HCT116 (cell line): Measurements from ENCODE around the gene SLC25A28. TPM values are rescaled to one million over a fixed set of nuclear protein-coding genes. Genes with fewer than 3 reads are reported as not detected.

Experiments used
- ATAC-seq: fragments of 200-7000 bp; cut with Tn5 transposase; 2 replicates; pipeline ENCODE4 v1.9.1; 2020; ENCODE audit warnings: mild to moderate bottlenecking, moderate library complexity
- BruUV-seq: library from RNA; stranded (reverse); fragments of 400-500 nt; replicated peaks from 2 replicates; lab custom pipeline; 2021; lab: Mats Ljungman, UMichigan
- CTCF ChIA-PET: fragments of 300-600 bp; sonication (Branson Sonifier 250); formaldehyde crosslinking; loops from one replicate; lab custom pipeline; 2021; ENCODE audit warnings: antibody characterized with exemption; lab: Charles Lee
- POLR2A ChIA-PET: fragments of 300-600, 350-600 bp; sonication (Branson Sonifier 250); formaldehyde crosslinking; loops from one replicate; lab custom pipeline; 2021; ENCODE audit warnings: antibody characterized with exemption; lab: Charles Lee
- RAD21 ChIA-PET, 2 experiments: fragments of 300-600 bp; sonication (Branson Sonifier 250); formaldehyde crosslinking; loops; one replicate each; lab custom pipeline; 2023; ENCODE audit warnings: low total read pairs in 2 of 2; ENCODE audit not compliant: uncharacterized antibody in 2 of 2, unreplicated experiment in 2 of 2, low non-redundant PET in 1 of 2; lab: Charles Lee
- DNase-seq: peaks from one replicate; pipeline ENCODE4 v3.0.0-alpha.2; 2010; ENCODE audit warnings: low read depth, low spot score
- H2AFZ ChIP-seq: fragments of 200-600 bp; shearing (Covaris generic), sonication (generic); 2 replicates; pipeline ENCODE4 v1.6.1; 2017; ENCODE audit warnings: low read depth, mixed run types, mixed read lengths, antibody characterized with exemption, low read length; ENCODE audit not compliant: poor library complexity, severe bottlenecking
- H3K27ac ChIP-seq: 2 replicates; pipeline ENCODE4 v1.5.1; 2012; ENCODE audit warnings: low read depth, low read length
- H3K27me3 ChIP-seq: fragments of 200-600 bp; sonication (generic); 2 replicates; pipeline ENCODE4 v1.6.1; 2016; ENCODE audit warnings: mixed run types, low read length, mixed read lengths; ENCODE audit not compliant: insufficient read depth
- H3K36me3 ChIP-seq, 2 experiments: fragments of 200-500 bp in 1 of 2; fragments of 200-600 bp in 1 of 2; sonication (Bioruptor generic) in 1 of 2; sonication (generic) in 1 of 2; 2 replicates each; pipeline versions ENCODE4 v1.5.1 to v1.6.1; 2014 to 2016; ENCODE audit warnings: low read length in 2 of 2, inconsistent platforms in 1 of 2, mixed read lengths in 1 of 2, mixed run types in 1 of 2; ENCODE audit not compliant: insufficient read depth in 2 of 2, control insufficient read depth in 1 of 2
- H3K4me1 ChIP-seq, 2 experiments: fragments of 200-600 bp in 1 of 2; sonication (generic) in 1 of 2; 2 replicates each; pipeline versions ENCODE4 v1.5.1 to v1.6.1; 2012 to 2017; ENCODE audit warnings: low read length in 2 of 2, inconsistent platforms in 1 of 2, mild to moderate bottlenecking in 1 of 2, mixed read lengths in 1 of 2, mixed run types in 1 of 2, moderate library complexity in 1 of 2; ENCODE audit not compliant: insufficient read depth in 2 of 2, control insufficient read depth in 1 of 2
- H3K4me2 ChIP-seq: fragments of 200-600 bp; sonication (generic); 2 replicates; pipeline ENCODE4 v1.6.1; 2017; ENCODE audit warnings: mixed run types, low read length, mixed read lengths
- H3K4me3 ChIP-seq, 2 experiments: fragments of 200-600 bp in 1 of 2; sonication (generic) in 1 of 2; replicated peaks in 1 of 2; 2 replicates each; pipeline ENCODE4 v1.5.1; 2011 to 2016; ENCODE audit warnings: low read length in 2 of 2, control low read depth in 1 of 2, low read depth in 1 of 2, mild to moderate bottlenecking in 1 of 2, mixed read lengths in 1 of 2, mixed run types in 1 of 2
- H3K79me2 ChIP-seq: fragments of 200-600 bp; sonication (generic); 2 replicates; pipeline ENCODE4 v1.6.1; 2017; ENCODE audit warnings: mild to moderate bottlenecking, mixed run types, low read length, moderate library complexity, mixed read lengths; ENCODE audit not compliant: insufficient read depth
- H3K9ac ChIP-seq: fragments of 200-600 bp; sonication (generic); 2 replicates; pipeline ENCODE4 v1.6.1; 2016; ENCODE audit warnings: low read length, mixed read lengths
- H3K9me2 ChIP-seq: fragments of 200-600 bp; sonication (generic), shearing (Covaris generic); 2 replicates; pipeline ENCODE4 v1.6.1; 2017; ENCODE audit warnings: mixed run types, mild to moderate bottlenecking, moderate library complexity; ENCODE audit not compliant: insufficient read depth
- H3K9me3 ChIP-seq, 2 experiments: fragments of 200-500 bp in 1 of 2; fragments of 200-600 bp in 1 of 2; sonication (Bioruptor generic) in 1 of 2; sonication (generic) in 1 of 2; 2 replicates each; pipeline ENCODE4 v1.6.1; 2014 to 2017; ENCODE audit warnings: low read length in 2 of 2, mixed read lengths in 2 of 2, inconsistent platforms in 1 of 2, low read depth in 1 of 2, mild to moderate bottlenecking in 1 of 2, mixed run types in 1 of 2, moderate library complexity in 1 of 2; ENCODE audit not compliant: control insufficient read depth in 1 of 2, insufficient read depth in 1 of 2
- H4K20me1 ChIP-seq: fragments of 200-600 bp; sonication (generic), shearing (Covaris generic); 2 replicates; pipeline ENCODE4 v1.6.1; 2017; ENCODE audit warnings: mixed run types, mild to moderate bottlenecking, moderate library complexity; ENCODE audit not compliant: insufficient read depth
- EGR1 ChIP-seq: IDR thresholded peaks from 2 replicates; pipeline ENCODE4 v1.6.1; 2012; ENCODE audit warnings: low read depth
- ELF1 ChIP-seq: IDR thresholded peaks from 2 replicates; pipeline ENCODE4 v1.6.1; 2012; ENCODE audit warnings: low read depth, borderline replicate concordance
- EZH2 ChIP-seq: fragments of 200-600 bp; sonication (generic); IDR thresholded peaks from 2 replicates; pipeline ENCODE4 v1.6.1; 2017; ENCODE audit warnings: antibody characterized with exemption, mixed run types
- EZH2phosphoT487 ChIP-seq: fragments of 200-600 bp; IDR thresholded peaks from 2 replicates; pipeline ENCODE4 v1.6.1; 2018; ENCODE audit warnings: antibody characterized with exemption, borderline replicate concordance
- JUND ChIP-seq: IDR thresholded peaks from 2 replicates; pipeline ENCODE4 v1.6.1; 2012
- POLR2AphosphoS5 ChIP-seq: IDR thresholded peaks from 2 replicates; pipeline ENCODE4 v1.6.1; 2011; ENCODE audit warnings: mild to moderate bottlenecking, low read depth, low read length, moderate library complexity
- RAD21 ChIP-seq: IDR thresholded peaks from 2 replicates; pipeline ENCODE4 v1.6.1; 2012; ENCODE audit warnings: low read depth, mild to moderate bottlenecking
- SIN3A ChIP-seq: IDR thresholded peaks from 2 replicates; pipeline ENCODE4 v1.6.1; 2012; ENCODE audit warnings: low read depth
- SP1 ChIP-seq: IDR thresholded peaks from 2 replicates; pipeline ENCODE4 v1.6.1; 2012; ENCODE audit warnings: low read depth
- ZFX ChIP-seq: fragments of 450-650 bp; IDR thresholded peaks from 2 replicates; pipeline ENCODE4 v1.6.1; 2017
- ZNF274 ChIP-seq: fragments of 200-500 bp; sonication (Bioruptor generic); IDR thresholded peaks from 2 replicates; pipeline ENCODE4 v1.6.1; 2014; ENCODE audit warnings: mild to moderate bottlenecking, low read depth, low read length, inconsistent platforms
- intact Hi-C: fragments of 100-400 bp; cut with micrococcal nuclease; formaldehyde crosslinking; loops from 2 replicates; pipeline ENCODE4 v1.10.0; 2022
- total RNA-seq: library from RNA; stranded (reverse); gene quantifications from one replicate; pipeline ENCODE4 v1.2.1, GENCODE V29; 2021; ENCODE audit not compliant: unreplicated experiment
- TF ChIP-seq, protein P1 (sequence below): IDR thresholded peaks from 2 replicates; pipeline ENCODE4 v1.6.1; 2012
- TF ChIP-seq, protein P2 (sequence below): IDR thresholded peaks from 2 replicates; pipeline ENCODE4 v1.6.1; 2012
- TF ChIP-seq, protein P3 (sequence below), 3 experiments: fragments of 200-600 bp in 1 of 3; sonication (generic) in 1 of 3; IDR thresholded peaks in 2 of 3; conservative IDR thresholded peaks in 1 of 3; 2 replicates each; pipeline ENCODE4 v1.5.1; 2012 to 2017; ENCODE audit warnings: low read depth in 2 of 3, low read length in 2 of 3, antibody characterized with exemption in 1 of 3, borderline replicate concordance in 1 of 3, control low read depth in 1 of 3, mild to moderate bottlenecking in 1 of 3, mixed read lengths in 1 of 3, mixed run types in 1 of 3, moderate library complexity in 1 of 3; ENCODE audit not compliant: insufficient read depth in 1 of 3

SLC25A28 gene
- total RNA-seq, 1 experiment from 2014 or later = 59.5 TPM

DNA sequence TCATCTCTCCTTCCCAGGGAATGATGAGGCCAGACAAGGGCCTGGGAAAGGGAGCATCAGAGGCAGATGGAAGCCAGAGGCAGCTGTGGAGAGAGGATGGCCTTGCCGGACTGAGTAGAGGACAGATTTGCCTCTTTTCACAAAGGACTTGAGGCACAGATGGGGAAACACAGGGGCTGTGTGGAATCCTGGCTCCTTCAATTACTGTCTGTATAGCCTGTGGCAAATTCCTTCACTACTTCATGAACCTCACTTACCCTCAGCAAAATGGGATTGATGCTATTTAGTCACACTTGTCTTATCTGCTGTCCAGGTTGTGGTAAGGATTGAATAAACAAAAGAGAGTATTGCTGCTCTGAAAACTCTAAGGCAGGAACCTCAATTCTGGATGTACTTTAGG, 40.3 kb downstream of the SLC25A28 start:
- Histone ChIP-seq H3K27ac (no peak overlapping the region), H3K79me2 (no peaks in the 10 kb centered on the region), H3K36me3 (no peaks in the 10 kb centered on the region), H4K20me1 (no peaks in the 10 kb centered on the region), H3K9ac (no peak overlapping the region), H3K4me1 (no peaks in the 10 kb centered on the region), H3K9me2 (no peaks in the 10 kb centered on the region), H3K4me3 (no peak overlapping the region), H2AFZ (no peak overlapping the region), H3K9me3 (no peaks in the 10 kb centered on the region), H3K4me2 (no peak overlapping the region), H3K27me3 (no peaks in the 10 kb centered on the region)
- BruUV-seq = no TSS peak
- ATAC-seq (no peak), DNase-seq (no peak)
- POLR2A ChIA-PET = no interaction called here
- RAD21 ChIA-PET = no interaction called here
- TF ChIP-seq EZH2 (no peak), ZNF274 (no peak), SP1 (no peak), JUND (no peak), EGR1 (no peak), ELF1 (no peak), EZH2phosphoT487 (no peak), SIN3A (no peak), RAD21 (no peak), POLR2AphosphoS5 (no peak), ZFX (no peak)
- TF ChIP-seq, protein P1, sequence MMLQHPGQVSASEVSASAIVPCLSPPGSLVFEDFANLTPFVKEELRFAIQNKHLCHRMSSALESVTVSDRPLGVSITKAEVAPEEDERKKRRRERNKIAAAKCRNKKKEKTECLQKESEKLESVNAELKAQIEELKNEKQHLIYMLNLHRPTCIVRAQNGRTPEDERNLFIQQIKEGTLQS = no peak
- TF ChIP-seq, protein P2, sequence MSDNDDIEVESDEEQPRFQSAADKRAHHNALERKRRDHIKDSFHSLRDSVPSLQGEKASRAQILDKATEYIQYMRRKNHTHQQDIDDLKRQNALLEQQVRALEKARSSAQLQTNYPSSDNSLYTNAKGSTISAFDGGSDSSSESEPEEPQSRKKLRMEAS = no peak
- TF ChIP-seq, protein P3, sequence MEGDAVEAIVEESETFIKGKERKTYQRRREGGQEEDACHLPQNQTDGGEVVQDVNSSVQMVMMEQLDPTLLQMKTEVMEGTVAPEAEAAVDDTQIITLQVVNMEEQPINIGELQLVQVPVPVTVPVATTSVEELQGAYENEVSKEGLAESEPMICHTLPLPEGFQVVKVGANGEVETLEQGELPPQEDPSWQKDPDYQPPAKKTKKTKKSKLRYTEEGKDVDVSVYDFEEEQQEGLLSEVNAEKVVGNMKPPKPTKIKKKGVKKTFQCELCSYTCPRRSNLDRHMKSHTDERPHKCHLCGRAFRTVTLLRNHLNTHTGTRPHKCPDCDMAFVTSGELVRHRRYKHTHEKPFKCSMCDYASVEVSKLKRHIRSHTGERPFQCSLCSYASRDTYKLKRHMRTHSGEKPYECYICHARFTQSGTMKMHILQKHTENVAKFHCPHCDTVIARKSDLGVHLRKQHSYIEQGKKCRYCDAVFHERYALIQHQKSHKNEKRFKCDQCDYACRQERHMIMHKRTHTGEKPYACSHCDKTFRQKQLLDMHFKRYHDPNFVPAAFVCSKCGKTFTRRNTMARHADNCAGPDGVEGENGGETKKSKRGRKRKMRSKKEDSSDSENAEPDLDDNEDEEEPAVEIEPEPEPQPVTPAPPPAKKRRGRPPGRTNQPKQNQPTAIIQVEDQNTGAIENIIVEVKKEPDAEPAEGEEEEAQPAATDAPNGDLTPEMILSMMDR (IDR thresholded peaks at IDR 0.05 in 2 of 3, conservative IDR thresholded peaks at IDR 0.05 in 1 of 3; ENCODE audit: borderline replicate concordance in 1 of 3, insufficient read depth in 1 of 3, low read depth in 2 of 3, low read length in 2 of 3) = no peak
- intact Hi-C loops = no loop called here
- CTCF ChIA-PET = no interaction called here
